DMS114 treated with DMSO at 0.1 percent for 48 hours (cell line): Measurements from ENCODE around the gene UNC50.
A peak's percentile ranks its signal among the peaks of the same experiment; 100 is the strongest.

Experiments
- DNase-seq: peaks from one replicate; lab custom pipeline; 2025; ENCODE audit not compliant: unreplicated experiment; lab: John Stamatoyannopoulos, UW

UNC50 gene, protein sequence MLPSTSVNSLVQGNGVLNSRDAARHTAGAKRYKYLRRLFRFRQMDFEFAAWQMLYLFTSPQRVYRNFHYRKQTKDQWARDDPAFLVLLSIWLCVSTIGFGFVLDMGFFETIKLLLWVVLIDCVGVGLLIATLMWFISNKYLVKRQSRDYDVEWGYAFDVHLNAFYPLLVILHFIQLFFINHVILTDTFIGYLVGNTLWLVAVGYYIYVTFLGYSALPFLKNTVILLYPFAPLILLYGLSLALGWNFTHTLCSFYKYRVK

DNA sequence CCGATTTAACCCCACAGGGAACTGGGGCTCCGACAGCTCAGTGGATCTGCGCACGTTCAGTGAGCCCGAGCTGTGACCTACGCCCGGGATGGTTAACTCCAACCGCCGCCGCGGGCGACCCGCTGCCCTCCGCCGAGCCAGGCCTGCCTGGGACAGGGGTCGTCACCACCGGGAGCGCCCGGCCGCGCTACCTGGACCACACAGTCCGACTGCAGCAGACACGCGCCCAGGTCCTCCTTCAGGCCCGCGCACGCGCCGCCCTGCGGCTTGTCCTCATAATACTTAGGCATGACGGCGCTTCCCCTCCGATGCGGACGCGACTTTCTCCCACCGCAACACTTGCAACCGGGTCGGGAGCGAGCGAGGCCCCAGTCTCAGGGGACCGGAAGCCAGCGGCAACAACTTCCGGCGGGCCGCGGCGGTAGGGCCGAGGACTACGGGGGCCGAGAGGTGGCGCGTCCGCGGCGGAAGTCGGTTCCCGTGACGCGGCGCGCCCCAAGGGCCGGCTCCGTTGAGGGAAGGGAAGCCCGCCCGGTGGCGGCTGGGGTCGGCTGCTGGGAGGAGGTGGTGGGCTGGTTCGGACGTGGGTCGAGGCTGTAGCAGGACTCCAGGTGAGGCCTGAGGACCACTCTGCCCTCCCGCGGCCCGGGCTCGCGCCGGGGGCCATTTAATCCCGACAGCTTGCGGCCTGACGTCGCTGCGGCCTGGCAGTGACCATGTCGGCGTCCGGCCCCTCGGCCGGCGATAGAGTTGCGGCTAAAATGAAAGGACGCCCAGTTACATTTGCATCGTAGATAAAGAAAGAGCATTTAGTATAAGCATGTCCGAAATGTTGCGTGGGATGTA, at the start of gene UNC50, which contains the start of gene COA5:
Gene UNC50, plus strand, starts transcription at position 474 of the 846 bp plus-strand sequence. CDS start 1,171 bp downstream, outside the sequence.
Gene COA5, minus strand, starts transcription at position 397 of the 846 bp plus-strand sequence. Its CDS starts 107 bp downstream, at position 290.
- peak; percentile 79 for DNase-seq

DNA sequence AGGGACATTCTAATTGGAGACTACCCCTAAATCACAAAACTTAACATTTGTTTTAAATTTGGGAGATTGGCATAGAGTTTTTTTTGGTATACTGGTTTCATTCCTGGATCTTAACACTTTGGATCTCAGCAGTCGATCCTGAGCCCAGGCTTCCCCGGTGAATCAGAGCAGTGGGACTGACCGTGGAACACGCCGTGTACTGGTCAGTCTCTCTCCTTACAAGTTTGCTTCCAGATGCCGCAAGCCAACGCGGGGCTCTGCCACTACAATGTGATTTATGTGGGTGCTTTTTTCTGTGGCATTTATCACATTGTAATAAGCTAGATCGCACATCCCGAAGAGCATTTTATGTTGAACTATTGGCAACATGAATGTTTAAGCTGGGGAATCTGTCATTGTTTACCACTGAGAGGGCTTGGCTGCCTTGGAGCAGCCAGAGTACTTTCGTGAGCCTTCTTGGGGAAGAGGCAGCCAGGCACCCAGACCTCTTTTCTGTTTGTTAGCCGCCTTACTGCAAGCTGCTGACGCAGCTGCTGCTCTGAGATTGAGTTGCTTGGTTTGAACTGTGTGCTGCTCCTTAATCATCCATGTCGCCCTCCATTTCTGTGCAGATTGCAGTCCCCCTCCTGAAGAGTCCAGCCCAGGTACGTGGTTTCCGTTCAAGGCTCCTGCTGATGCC, 49.4 kb upstream of the UNC50 start:
- DNase-seq: no peak

DNA sequence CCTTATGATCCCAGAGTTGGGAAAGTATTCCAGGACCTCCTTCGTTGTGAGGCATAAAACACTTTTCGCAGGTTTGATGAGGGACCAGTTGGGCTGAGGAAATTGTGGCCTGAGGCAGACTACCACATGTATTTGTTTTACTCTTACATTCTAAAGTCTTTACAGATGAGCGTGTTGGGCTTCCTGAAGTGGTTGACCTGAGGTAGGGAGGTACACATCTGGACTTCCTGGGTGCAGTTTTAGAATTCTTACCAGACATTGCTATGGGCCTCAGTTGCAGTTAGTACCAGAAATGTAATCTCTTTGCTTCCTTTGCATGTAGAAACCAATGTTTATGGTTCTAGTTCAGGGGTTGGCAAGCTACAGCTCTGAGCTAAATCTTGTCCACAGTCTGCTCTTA, 48.8 kb upstream of the UNC50 start:
- no peak for DNase-seq

DNA sequence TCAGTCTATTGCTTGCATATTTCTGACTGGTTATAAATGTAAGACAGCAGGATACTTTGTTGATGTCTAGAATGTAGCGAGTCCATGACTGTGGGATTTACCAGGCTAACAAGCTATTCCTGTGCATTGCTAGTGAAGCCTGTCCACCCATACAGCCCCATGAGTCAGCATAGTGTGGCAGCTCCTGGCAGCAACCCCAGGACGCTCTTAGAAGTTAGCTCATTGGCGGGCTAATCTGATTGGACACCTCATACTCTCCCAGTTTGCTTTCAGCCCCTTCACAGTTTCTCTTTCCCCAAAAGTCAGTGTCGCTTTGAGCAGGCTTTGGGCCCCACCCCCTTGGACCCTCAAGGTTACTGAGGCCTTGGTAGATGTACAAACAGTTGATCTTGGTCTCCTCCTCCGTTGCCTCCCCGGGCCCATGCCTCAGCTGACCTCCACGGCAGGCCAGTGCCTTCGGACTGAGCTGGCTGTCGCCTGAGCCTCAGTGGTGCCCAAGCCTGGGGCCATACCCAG, 48.1 kb upstream of the UNC50 start:
- DNase-seq: no peak

DNA sequence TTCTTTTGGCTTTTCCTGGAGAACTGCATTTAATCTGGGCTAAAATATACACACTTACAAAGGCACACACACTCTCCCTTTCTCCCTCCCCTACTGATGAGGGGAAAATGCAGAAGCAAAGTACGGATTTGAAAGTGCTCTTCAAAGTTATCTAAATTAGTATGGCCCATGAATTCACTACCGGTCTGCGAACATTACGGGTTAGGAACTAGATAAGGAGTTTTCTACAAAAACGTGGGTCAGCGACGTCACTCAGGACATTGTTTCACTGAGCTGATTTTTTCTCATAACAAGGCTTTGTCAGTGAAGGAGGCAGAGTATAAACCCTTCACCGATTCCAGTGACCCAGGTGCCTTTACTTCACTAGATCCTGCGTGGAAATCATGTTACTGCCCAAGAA, 47.4 kb upstream of the UNC50 start:
- no peak for DNase-seq

DNA sequence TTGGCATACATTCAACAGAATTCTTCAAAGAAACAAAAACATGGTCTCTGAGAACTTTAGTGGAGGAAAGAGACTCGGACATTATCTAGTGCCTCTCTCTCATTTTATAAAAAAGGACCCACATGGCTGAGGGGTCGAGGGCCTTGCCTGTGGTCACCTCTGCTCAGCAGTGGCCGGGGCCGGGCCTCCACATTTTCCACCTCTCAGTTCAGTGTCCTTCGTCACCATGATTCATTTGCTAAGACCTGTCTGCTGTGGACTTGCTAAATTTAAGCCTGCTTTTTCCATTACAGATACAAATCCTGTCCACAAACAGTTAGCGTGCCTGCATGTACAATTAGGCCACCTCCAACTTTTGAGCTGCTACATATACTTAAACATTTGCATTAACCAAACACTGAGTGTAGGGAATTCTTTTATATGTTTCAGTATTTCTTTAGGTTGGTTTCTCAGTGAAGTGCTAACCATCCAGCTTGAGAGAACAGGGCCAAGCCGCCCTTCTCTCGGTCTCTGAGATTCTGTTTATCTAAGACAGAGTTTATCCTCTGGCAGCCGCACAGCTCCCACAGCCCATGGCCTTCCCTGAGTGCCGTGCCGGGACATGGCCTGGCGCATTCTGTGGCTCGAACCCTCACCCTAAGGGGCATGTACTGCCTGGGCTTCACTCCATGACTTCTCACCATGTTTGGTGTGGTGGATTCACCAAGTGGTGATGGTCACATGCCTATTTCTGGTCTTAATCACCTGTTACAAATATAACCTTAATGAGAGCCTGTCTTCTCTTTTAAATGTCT, 46.3 kb upstream of the UNC50 start:
- no peak for DNase-seq

DNA sequence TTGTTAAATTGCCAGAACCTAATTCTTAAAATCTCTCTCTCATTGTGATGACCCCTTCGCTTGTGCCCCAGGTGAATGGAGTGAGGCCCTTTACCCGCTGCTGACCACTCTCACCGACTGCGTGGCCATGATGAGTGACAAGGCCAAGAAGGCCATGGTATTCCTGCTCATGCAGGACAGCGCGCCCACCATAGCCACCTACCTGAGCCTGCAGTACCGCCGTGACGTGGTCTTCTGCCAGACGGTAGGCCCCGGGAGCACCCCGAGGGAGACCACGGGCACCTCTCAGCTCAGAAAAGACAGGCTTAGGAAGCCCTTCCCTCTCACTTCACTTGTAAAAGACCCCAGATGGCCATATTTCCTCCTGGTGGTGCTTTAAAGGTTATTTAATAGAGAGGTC, 45.0 kb upstream of the UNC50 start:
- no peak for DNase-seq

DNA sequence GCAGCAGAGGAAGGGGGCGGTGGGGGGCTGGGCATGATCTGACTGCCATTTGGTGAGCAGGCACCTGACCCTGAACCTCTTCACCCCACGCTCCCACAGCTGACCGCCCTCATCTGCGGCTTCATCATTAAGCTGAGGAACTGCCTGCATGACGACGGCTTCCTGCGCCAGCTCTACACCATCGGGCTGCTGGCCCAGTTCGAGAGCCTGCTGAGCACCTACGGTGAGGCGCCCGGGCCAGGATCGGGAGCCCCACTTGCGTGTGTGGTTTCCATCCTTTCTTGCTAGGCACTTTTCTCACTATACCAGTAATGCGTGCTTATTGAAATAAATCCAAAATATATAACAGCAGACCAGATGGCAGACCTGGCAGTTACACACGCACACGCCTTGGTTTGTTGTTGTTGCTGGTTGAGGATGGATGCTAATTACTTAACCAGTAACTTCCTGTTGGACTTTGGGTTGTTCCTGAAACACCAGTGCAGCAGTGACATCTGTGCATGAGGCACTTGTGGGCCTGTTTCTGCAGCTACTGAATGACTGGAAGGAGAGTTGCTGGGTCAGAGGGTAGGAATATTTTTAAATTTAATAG, 43.8 kb upstream of the UNC50 start:
- DNase-seq: no peak

DNA sequence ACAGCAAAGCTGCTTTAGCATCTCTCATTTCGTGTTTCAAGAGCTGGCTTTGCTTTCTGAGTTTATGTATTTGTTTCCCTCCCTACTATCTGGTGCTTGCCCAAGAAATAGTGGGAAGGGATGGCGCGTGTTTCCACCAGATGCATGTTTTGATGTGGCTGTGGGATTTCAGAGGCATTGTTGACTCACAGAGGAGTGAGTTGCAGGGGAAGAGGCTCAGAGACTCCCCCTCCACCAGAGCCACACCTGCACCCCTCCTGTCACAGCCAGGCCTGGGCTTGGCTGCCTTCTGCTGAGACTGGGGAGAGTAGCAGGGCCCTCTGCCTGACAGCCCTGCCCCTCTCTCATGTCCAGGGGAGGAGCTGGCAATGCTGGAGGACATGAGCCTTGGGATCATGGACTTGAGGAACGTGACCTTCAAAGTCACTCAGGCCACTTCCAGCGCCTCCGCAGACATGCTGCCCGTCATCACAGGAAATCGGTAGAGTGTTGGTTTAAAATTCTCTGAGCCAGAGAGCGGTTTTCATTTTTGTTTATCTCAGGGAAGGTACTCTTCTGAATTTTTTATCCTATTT, 43.0 kb upstream of the UNC50 start:
- no peak for DNase-seq

DNA sequence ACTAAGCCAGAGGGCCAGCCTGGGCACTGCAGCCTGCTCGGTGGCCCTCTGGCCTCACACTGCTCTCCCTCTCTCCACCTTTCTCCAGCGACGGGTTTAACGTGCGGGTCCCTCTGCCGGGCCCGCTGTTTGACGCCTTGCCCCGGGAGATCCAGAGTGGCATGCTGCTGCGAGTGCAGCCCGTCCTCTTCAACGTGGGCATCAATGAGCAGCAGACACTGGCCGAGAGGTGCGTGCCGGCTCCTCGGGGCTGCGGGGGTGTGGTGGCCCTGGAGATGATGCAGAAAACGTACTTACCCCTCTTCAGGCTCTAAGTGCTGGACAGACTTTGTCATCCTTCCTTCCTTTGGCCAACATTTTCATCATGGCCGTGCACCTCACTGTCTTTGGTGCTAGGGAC, 42.4 kb upstream of the UNC50 start:
- no peak for DNase-seq

DNA sequence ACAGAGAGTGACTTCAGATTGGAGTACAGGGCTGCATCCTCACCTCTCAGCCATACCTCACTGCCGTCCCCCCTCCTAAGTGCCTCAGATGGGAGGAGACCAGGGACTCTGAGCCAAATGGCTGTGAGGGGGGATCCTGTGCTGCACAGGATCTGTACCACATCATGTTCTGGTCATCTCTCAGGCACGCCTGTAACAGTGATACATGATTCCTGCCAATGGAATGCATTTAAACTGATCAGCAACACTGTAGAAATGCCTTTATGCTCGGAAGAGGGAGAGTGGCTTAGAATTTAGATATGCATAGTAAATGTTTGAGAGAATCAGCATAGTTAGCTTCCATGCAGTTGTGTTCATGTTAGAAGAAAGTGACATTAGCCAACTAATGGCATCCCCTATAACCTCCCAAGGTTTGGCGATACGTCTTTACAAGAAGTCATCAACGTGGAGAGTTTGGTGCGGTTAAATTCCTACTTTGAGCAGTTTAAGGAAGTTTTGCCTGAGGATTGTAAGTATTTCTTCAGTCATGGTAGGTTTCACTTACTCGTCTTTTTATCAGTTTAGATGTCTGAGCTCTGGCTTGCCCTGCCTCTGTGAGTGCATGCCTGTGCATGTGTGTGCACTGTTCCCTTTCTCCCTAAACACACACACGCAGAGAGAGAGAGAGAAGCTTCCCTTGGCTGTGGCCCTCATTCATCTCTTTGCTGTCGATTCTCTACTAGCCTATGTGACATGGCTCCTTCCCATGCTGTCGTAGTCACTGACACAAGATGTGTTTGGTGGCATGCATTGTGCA, 40.0 kb upstream of the UNC50 start:
- DNase-seq: no peak

DNA sequence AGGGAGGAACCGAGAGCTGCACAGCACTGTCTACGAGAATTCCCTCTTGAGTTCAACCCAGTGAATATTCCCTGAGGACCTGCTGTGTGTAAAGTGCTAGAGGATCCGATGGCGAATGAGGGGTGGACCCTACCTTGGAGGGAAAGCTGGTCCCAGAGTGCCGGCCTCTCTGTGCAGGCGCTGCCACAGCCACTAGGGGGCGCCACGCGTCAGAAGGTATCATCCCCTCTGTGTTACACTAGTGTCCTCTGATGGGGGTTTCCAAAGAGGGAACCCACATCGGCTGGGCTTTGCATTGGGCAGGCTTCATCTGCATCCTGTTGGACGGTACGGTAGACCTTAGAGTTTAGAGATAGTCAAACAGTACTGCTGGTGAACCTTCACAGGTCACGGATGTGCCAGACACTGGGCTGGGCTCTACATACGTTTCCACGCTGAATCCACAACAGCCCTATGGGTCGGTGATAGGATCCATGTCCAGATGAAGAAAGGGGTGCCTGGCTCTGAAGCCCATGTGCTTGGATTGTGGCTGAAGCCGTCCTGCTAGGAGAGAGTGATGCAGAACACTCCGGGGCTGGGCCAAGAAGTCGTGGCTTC, 39.1 kb upstream of the UNC50 start:
- DNase-seq: no peak

DNA sequence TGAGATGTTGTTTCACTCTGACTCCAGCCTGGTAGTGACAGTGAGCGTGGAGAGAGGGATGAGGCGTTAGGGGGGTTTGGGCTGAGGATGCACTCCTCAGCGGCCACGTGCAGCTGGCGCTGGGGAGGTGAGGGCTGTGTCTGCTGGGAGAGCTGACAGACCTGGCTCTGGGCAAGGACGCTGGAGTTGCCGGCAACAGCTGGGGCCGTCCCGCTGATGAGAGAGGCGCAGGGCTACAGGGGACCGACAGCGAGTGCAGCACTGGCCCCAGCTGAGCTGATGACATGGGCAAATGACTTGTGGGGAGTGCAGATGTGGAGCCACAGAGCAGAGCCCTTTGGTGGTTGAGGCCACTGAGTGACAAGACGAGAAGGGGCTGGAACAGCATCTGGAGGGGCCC, 38.5 kb upstream of the UNC50 start:
- DNase-seq: no peak

DNA sequence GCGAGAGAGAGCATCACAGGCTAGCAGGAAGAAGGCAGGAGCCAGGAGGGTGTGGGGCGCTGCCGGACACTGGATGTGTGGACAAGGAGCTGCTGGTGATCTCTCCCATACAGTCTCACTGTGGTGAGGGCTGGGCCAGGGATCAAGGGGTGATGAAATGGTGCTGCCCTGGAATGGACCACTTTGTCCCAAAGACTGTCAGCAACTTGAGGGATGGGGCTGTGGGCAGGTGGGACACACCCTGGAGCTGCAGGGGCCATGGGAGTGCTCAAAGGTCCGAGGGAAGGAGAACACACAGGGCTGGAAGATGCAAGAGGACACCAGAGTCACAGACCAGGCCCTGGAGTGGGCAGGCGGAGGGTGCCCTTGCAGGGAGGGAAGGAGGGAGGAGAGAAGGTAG, 38.0 kb upstream of the UNC50 start:
- DNase-seq: no peak

DNA sequence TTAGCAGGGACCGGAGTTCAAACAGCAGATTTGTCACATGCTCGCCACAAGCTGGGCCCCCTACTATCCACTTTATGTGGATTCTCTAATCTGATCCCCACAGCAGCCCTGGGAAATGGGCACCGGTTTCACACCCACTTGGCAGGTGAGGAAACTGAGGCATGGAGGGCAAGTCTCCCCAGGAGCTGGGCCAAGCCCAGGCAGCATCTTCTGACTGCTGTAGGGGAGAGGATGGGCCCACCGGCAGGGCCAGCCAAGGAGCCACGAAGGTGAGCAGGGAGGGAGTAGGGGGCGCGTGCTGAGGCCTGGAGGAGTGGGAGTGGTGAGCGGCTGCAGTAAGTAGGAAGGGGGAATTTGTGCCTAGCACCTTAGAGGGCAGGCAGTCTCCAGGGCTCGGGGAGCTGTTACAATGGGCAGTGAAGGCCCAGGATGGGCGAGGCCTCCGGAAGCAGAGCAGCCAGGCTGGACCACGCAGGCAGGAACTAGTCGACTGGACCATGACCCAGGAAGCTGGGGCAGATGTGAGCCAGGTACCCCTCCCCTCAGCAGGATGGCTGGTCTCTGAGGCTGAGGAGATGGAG, 37.2 kb upstream of the UNC50 start:
- no peak for DNase-seq

DNA sequence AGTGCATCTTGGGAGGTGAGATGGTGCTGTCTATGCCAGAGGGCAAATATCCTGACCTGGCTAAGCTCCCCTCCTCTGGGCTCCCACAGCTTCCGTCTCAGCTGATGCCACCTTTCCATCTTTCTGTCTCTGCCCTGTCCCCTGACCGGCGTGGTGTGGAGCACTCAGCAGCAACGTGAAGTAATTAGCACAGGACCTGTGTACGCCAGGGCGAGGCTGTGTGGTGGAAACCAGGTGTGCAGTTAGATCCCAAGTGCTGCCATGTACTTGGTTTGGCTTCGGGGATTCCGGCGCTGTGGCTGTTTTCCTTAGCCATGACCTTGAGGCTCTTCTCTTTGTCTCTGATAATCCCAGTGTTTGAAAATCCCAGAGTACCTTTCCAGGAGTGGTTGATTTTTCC, 36.6 kb upstream of the UNC50 start:
- DNase-seq: no peak

DNA sequence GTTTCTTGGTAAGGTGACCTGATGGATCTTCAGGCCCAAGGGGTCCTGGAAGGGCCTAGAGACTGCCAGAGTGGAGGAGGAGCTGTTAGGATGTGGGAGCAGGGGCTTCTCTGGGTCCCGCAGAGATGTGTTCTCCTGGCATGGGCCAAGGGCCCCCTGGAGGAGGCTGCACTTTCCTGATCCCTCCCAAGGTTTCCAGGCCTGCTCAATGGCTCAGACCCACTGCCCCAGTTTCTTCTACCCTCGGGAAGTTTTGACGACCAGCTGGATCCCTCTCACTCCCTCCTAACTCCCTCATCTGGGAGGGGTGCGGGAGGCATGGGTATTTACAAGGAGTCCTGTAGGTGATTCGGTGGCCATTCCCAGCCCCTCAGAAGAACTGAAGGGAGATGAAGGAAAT, 36.2 kb upstream of the UNC50 start:
- no peak for DNase-seq

DNA sequence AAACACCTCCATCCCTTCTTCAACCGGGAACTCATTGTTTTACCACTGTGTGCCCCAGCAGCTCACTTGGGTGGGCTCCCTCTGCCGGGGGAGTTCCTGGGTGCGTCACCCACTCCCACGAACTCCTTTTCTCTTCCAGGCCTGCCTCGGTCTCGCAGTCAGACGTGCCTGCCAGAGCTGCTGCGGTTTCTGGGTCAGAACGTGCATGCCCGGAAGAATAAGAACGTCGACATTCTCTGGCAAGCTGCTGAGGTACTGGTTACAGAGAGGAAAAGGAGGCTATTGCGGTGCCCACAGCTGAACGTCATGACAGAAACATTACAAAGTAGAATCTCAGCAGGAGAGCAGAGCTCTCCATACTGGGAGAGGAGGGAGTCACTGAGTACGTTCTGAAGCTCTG, 35.7 kb upstream of the UNC50 start:
- DNase-seq: no peak

DNA sequence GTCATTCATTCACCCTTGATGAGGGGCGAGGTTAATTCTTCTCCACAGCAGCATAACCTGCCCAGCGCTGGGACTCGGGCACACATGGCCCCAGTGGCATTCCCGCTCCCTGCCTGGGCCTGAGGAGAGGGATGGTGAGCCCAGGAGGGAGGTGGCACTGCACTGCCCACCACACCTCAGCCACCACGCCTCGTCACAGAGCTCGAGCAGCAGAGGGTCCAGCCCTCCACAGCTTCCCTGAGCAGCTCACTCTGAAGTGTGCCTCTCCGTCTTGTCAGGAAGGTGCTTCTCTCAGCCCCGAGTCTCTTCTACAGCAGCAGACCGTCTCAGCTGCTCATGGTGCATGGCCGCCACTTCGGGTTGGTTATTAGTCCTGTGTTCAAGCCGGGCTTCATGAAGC, 35.0 kb upstream of the UNC50 start:
- DNase-seq: no peak
